B cell (primary cell): ENCODE data around the gene CAMTA1. TPM values are rescaled to one million over a fixed set of nuclear protein-coding genes. Genes with fewer than 3 reads are reported as not detected.

ENCODE experiments used
- ATAC-seq: fragments of 200-7000 bp; cut with Tn5 transposase; one replicate; pipeline ENCODE4 v1.10.0; 2021; ENCODE audit warnings: low read depth, mild to moderate bottlenecking, moderate number of reproducible peaks, moderate library complexity
- CTCF ChIA-PET: fragments of 350-600 bp; sonication (Branson Sonifier 250); formaldehyde crosslinking; loops from one replicate; lab custom pipeline; 2021; ENCODE audit warnings: antibody characterized with exemption, inconsistent platforms; lab: Charles Lee
- POLR2A ChIA-PET: fragments of 350-600 bp; sonication (Branson Sonifier 250); formaldehyde crosslinking; loops from one replicate; lab custom pipeline; 2021; ENCODE audit warnings: antibody characterized with exemption; lab: Charles Lee
- DNase-seq: peaks from one replicate; pipeline ENCODE4 v3.0.0; 2013
- H2AFZ ChIP-seq: 2 replicates; pipeline ENCODE4 v1.6.1; 2012; ENCODE audit warnings: mild to moderate bottlenecking, low read depth, low read length; ENCODE audit not compliant: insufficient read depth, poor library complexity, severe bottlenecking
- H3K27ac ChIP-seq, 2 donors: 1 replicate in 1 of 2; 2 replicates in 1 of 2; pipeline ENCODE4 v1.5.1; 2012 to 2013; ENCODE audit warnings: low read length in 2 of 2, mild to moderate bottlenecking in 2 of 2, moderate library complexity in 1 of 2
- H3K27me3 ChIP-seq, 4 experiments: fragments of 200-600 bp in 1 of 4; sonication (generic) in 1 of 4; replicated peaks in 1 of 4; 1 replicate in 2 of 4; 2 replicates in 2 of 4; pipeline versions ENCODE4 v1.6.1 to v1.7.0; 2013 to 2016; ENCODE audit warnings: low read length in 3 of 4, mild to moderate bottlenecking in 2 of 4, mixed read lengths in 1 of 4, moderate library complexity in 1 of 4; ENCODE audit not compliant: insufficient read depth in 4 of 4, control insufficient read depth in 3 of 4; ENCODE audit errors: control extremely low read depth in 1 of 4
- H3K36me3 ChIP-seq, 2 experiments: replicated peaks in 1 of 2; 1 replicate in 1 of 2; 2 replicates in 1 of 2; pipeline versions ENCODE4 v1.6.1 to v1.7.1; 2013; ENCODE audit warnings: low read length in 1 of 2; ENCODE audit not compliant: insufficient read depth in 2 of 2, control insufficient read depth in 1 of 2; ENCODE audit errors: control extremely low read depth in 1 of 2, extremely low read depth in 1 of 2
- H3K4me1 ChIP-seq, 2 donors: fragments of 200-600 bp in 1 of 2; sonication (generic) in 1 of 2; 1 replicate in 1 of 2; 2 replicates in 1 of 2; pipeline versions ENCODE4 v1.5.1 to v1.6.1; 2013 to 2017; ENCODE audit warnings: low read length in 2 of 2; ENCODE audit not compliant: control insufficient read depth in 2 of 2, insufficient read depth in 2 of 2
- H3K4me2 ChIP-seq: replicated peaks from 2 replicates; pipeline ENCODE3; 2012; ENCODE audit warnings: mild to moderate bottlenecking, low read depth, low read length; ENCODE audit not compliant: poor library complexity, severe bottlenecking
- H3K4me3 ChIP-seq, 5 experiments: fragments of 200-600 bp in 1 of 5; sonication (generic) in 1 of 5; 1 replicate in 3 of 5; 2 replicates in 2 of 5; pipeline versions ENCODE4 v1.5.1 to v1.7.0; 2011 to 2016; ENCODE audit warnings: low read length in 4 of 5, mild to moderate bottlenecking in 4 of 5, low read depth in 2 of 5, control low read depth in 1 of 5, moderate library complexity in 1 of 5; ENCODE audit not compliant: insufficient read depth in 1 of 5; ENCODE audit errors: control extremely low read depth in 1 of 5, extremely low read depth in 1 of 5
- H3K79me2 ChIP-seq: fragments of 200-600 bp; sonication (generic); one replicate; pipeline ENCODE4 v1.6.0; 2016; ENCODE audit warnings: low read length; ENCODE audit not compliant: control insufficient read depth, insufficient read depth
- H3K9ac ChIP-seq: fragments of 200-600 bp; sonication (generic); 2 replicates; pipeline ENCODE4 v1.6.1; 2017; ENCODE audit warnings: mild to moderate bottlenecking, low read length, moderate library complexity
- H3K9me3 ChIP-seq, 3 donors: one replicate each; pipeline versions ENCODE4 v1.6.1 to v1.7.1; 2013; ENCODE audit warnings: low read length in 2 of 3; ENCODE audit not compliant: control insufficient read depth in 2 of 3, insufficient read depth in 1 of 3; ENCODE audit errors: control extremely low read depth in 1 of 3
- H4K20me1 ChIP-seq: 2 replicates; pipeline ENCODE4 v1.6.0; 2012; ENCODE audit warnings: mild to moderate bottlenecking, low read length; ENCODE audit not compliant: insufficient read depth, control insufficient read depth, poor library complexity, severe bottlenecking
- H3K27ac Mint-ChIP-seq: one replicate; pipeline ENCODE4 v1.8.0; 2021; ENCODE audit warnings: mixed read lengths
- H3K27me3 Mint-ChIP-seq: one replicate; pipeline ENCODE4 v1.8.0; 2021; ENCODE audit warnings: mixed read lengths
- H3K4me1 Mint-ChIP-seq: one replicate; pipeline ENCODE4 v1.8.0; 2021; ENCODE audit warnings: mixed read lengths
- H3K4me3 Mint-ChIP-seq: one replicate; pipeline ENCODE4 v1.8.0; 2021; ENCODE audit warnings: mixed read lengths
- H3K9me3 Mint-ChIP-seq: one replicate; pipeline ENCODE4 v1.8.0; 2022; ENCODE audit warnings: mixed read lengths; ENCODE audit not compliant: insufficient read depth
- EZH2 ChIP-seq: IDR thresholded peaks from 2 replicates; pipeline ENCODE4 v1.6.1; 2012; ENCODE audit warnings: borderline replicate concordance, low read depth, mild to moderate bottlenecking, moderate library complexity, low read length; ENCODE audit not compliant: insufficient read depth, poor library complexity, severe bottlenecking
- WGBS: methylation state at CpG from one replicate; pipeline ENCODE4 v1.1.5; 2013; ENCODE audit warnings: missing lambda C conversion rate; ENCODE audit not compliant: insufficient coverage; 5-methylcytosine and 5-hydroxymethylcytosine counted together
- intact Hi-C: fragments of 100-400 bp; cut with micrococcal nuclease; formaldehyde crosslinking; loops from one replicate; pipeline ENCODE4 v1.10.0; 2022
- polyA plus RNA-seq: library from polyadenylated mRNA; depleted of rRNA; stranded (reverse); fragments of >200 nt; gene quantifications from 2 replicates; pipeline ENCODE4 v1.2.3, GENCODE V29; 2012
- total RNA-seq, 2 donors: library from RNA; stranded (reverse); fragments of 120-200 nt in 1 of 2; gene quantifications; 1 replicate in 1 of 2; 2 replicates in 1 of 2; pipeline versions ENCODE4 v1.2.3 to v1.2.4, GENCODE V29; 2013 to 2022
- TF ChIP-seq, protein P1 (sequence below): fragments of 200-600 bp; IDR thresholded peaks from one replicate; pipeline ENCODE4 v1.8.0; 2022; ENCODE audit warnings: antibody characterized with exemption, mild to moderate bottlenecking

The CAMTA1 gene
- total and polyA plus RNA-seq, 2 donors (not counting 1 experiment from before 2014, with no cell fraction given) = 42.2 to 45.7 TPM

DNA sequence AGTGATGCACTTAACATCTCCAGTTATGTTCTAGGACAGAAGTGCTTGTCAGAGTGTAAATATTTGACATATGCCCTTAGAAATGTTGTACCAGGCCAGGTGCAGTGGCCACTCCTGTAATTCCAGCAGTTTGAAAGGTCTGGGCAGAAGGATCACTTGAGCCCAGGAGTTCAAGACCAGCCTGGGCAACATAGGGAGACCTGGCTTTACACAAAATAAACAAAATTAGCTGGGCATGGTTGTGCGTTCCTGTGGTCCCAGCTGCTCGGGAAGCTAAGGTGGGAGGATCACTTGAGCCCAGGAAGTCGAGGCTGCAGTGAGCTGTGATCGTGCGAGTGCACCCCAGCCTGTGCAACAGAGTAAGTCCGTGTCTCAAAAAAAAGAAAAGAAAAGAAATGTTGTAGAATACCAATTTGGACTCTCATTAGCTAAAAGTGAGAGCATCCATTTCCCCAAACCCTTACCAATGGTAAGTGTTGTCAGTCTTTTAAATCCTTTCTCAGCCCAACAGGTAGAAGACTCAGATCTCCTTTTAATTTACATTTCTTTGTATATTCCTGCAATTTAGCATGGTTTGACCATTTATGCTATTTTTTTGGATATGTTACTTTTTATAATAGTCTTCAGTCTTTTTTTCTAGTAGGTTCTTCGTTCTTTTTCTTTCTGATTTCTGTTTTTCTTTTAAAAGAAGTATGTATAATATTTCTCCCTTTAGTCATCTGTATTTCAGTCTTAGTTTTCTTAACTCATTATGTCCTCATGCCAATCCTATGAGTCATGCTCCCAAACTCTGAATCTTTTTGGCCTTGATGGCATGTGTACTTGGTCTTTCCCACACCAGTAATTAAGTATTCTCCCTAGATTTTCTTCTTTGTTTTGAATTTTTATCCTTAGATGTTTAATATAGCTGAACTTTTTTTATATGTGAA lies 74.4 kb downstream of the CAMTA1 start:
- H2AFZ ChIP-seq = no peak overlapping the region
- Mint-ChIP-seq H3K4me3 (no peak overlapping the region), H3K27me3 (no peaks in the 10 kb centered on the region), H3K27ac (no peak overlapping the region), H3K4me1 (peaks cover 13% of the 10 kb centered on the region), H3K9me3 (no peaks in the 10 kb centered on the region)
- ChIA-PET CTCF (no interaction called here), POLR2A (no interaction called here)
- TF ChIP-seq, protein P1, sequence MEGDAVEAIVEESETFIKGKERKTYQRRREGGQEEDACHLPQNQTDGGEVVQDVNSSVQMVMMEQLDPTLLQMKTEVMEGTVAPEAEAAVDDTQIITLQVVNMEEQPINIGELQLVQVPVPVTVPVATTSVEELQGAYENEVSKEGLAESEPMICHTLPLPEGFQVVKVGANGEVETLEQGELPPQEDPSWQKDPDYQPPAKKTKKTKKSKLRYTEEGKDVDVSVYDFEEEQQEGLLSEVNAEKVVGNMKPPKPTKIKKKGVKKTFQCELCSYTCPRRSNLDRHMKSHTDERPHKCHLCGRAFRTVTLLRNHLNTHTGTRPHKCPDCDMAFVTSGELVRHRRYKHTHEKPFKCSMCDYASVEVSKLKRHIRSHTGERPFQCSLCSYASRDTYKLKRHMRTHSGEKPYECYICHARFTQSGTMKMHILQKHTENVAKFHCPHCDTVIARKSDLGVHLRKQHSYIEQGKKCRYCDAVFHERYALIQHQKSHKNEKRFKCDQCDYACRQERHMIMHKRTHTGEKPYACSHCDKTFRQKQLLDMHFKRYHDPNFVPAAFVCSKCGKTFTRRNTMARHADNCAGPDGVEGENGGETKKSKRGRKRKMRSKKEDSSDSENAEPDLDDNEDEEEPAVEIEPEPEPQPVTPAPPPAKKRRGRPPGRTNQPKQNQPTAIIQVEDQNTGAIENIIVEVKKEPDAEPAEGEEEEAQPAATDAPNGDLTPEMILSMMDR = no peak
- no peak for TF ChIP-seq EZH2
- ATAC-seq = no peak
- H3K4me2 ChIP-seq = no peak overlapping the region
- no peaks in the 10 kb centered on the region for H3K9me3 ChIP-seq
- H4K20me1 ChIP-seq = peaks cover 26% of the 10 kb centered on the region
- no peak overlapping the region for H3K27ac ChIP-seq
- H3K79me2 ChIP-seq = peaks cover 23% of the 10 kb centered on the region
- no peak overlapping the region for H3K9ac ChIP-seq
- peaks cover 0 to 2% of the 10 kb centered on the region in 2 experiments for H3K36me3 ChIP-seq
- no peaks in the 10 kb centered on the region for H3K4me1 ChIP-seq
- intact Hi-C loops = no loop called here
- no peaks in the 10 kb centered on the region for H3K27me3 ChIP-seq
- no peak for DNase-seq
- WGBS = 100% methylated on average over 5 of the region's 7 CpGs
- no peak overlapping the region for H3K4me3 ChIP-seq

DNA sequence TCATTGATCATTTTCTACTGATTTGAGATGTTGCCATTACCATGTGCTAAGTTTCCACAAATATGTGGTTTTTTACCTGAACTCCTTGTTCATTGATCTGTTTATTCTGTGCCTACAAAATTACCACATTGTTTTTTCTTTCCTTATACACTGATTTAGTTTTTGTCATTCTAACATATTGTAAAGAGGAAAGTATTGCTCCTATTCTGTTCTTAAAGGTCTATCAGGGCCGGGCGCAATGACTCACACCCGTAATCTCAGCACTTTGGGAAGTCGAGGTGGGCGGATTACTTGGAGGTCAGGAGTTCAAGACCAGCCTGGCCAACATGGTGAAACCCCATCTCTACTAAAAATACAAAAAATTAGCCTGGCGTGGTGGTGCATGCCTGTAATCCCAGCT lies 75.1 kb downstream of the CAMTA1 start:
- Histone ChIP-seq H2AFZ (no peak overlapping the region), H3K4me1 (no peaks in the 10 kb centered on the region), H4K20me1 (peaks cover 26% of the 10 kb centered on the region), H3K79me2 (peaks cover 28% of the 10 kb centered on the region), H3K9ac (no peak overlapping the region), H3K9me3 (no peaks in the 10 kb centered on the region), H3K36me3 (peaks cover 0 to 2% of the 10 kb centered on the region in 2 experiments), H3K27ac (no peak overlapping the region), H3K27me3 (no peaks in the 10 kb centered on the region), H3K4me3 (no peak overlapping the region), H3K4me2 (no peak overlapping the region)
- no CpG with 5 or more reads among the region's 6 CpGs for WGBS
- H3K27ac Mint-ChIP-seq = no peak overlapping the region
- POLR2A ChIA-PET = no interaction called here
- CTCF ChIA-PET = no interaction called here
- TF ChIP-seq EZH2 = no peak
- TF ChIP-seq, protein P1 = no peak
- ATAC-seq (no peak), DNase-seq (no peak)
- intact Hi-C loops = no loop called here
- H3K4me1 Mint-ChIP-seq = peaks cover 13% of the 10 kb centered on the region
- H3K9me3 Mint-ChIP-seq = no peaks in the 10 kb centered on the region
- H3K27me3 Mint-ChIP-seq = no peaks in the 10 kb centered on the region
- H3K4me3 Mint-ChIP-seq = no peak overlapping the region
